TTC549 (cell line): ENCODE results near the gene GRID1.

Experiments
- FAIRE-seq: peaks from 2 replicates; lab custom pipeline; 2012; peaks lifted over from hg19 to GRCh38; lab: Jason Lieb, UNC

The GRID1 gene

GRCh38 chr10:86164174-86164774 lies 202.3 kb downstream of the GRID1 start:
- no peak for FAIRE-seq

GRCh38 chr10:86163522-86164173 lies 202.9 kb downstream of the GRID1 start:
- FAIRE-seq, result no peak

DNA sequence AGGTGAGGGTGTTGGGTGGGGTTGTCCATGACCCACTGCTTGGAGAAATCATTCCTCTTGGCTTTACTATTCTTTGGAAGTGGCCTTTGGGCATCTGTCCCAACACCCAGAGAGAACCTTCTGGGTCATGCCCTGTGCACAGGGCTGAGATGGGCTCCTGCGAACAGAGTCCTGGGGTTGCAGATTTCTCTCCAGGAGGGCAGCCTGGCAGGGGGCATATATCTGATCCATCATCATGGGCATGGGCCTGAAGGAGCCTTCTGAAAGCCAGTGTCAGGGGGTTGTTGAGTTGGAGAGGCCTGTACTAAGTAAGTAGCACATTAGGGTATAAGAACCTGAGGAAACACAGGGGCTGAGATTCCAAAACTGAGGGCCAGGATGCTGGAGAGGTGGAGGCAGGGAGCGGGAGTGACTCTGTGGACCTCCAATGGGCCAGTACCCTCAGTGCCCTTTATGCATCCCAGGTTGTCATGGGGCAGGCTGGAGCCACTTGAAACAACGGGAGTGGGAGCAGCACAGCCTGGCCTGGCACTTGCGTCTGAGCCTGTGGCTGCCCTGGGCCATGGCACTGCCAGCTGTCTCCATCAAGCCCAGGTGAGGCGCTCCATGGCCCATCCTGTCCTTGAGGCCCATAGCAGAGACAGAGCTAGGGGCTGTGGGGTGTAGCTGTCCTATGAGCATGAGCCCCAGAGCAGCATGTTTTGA lies 203.7 kb downstream of the GRID1 start:
- FAIRE-seq, result no peak

DNA sequence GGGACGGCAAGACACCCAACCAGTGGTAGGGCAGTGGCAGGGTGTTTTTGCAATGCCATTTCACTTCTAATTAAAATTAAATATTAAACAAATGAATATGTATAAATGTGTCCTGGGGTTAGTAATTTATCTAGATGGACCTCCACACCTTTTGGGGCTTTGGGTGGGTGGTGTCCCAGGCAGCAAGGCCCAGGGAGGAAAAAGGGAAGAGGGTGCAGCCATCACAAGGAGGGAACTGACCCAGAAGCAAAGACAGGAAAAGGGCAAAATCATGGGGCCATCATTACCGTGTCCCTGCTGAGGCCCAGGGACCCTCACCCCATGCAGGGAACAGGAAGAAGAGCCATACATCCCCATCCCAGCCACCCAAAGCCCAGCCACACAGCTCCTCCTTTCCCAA lies 204.6 kb downstream of the GRID1 start:
- FAIRE-seq, result no peak

DNA sequence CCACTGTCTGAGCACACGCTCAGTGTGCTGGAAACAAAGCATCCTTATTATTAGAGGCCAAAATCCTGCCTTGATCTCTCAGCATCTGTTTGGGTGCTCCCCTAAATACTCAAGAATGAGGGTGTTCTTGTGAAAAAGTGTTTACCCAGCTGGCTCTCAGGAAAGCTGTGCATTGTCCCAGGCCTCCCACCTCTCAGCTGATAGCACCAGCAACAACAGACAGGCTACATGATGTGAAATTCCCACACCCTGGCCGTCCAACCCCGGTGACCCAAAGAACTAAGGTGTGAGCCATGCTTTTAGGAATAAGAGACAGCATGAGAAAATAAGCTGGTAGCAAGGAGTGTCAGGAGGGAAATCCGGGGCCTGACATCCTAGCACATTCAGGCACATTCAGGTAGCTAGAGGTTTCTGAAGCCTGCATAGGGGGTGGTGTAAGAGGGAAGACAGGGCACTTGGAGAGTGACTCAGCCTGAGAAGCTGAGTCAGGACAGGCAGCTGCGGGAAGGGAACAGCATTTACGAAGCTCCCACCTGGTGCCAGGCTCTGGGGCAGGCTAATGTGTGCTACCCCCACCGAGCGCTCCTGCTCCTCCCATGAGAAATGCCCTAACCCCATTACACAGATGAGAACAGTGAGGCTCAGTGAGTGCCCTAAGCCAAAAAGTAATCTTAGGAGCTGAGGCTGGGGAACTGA lies 205.6 kb downstream of the GRID1 start:
- no peak for FAIRE-seq

GRCh38 chr10:86159797-86160196 lies 206.8 kb downstream of the GRID1 start:
- no peak for FAIRE-seq

DNA sequence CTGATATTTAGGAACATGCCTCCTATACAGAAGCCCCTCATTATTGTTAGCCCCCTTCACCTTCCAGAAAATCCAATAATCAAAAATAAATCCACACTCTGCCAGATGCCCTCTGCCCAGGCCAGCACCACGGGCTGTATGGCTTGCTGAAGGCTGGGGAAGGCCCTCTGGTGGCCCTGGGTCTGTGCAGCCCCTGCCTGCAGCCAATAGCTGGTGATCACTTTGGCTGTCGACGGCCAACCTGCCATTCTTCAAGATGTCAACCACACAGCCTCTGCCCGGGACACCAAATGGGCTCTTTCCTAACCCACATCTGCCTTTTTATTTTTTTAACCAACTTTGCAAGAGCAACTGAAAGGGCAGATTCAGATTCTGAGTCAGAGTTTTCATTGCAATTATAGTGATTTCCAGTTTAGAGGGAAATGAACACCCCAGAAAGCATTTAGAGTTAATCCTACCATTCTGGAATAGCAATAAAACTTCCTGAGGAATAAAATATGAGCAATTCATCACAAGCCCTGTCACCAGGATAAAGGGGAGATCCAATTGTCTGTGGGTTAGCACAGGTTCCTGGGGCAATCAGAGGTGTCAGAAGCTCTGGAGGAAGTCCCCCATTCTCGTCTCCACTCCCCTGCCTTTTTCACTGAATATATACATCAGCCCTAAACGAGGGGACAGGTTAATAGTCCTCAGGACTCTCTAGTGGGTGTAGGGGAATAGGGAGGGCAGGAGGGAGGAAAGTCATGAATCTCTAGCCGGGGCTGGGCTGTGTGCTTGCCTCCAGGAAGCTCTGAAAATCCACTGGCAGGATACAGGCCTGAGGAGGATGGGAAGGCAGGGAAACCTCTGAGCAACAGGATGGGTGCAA lies 211.3 kb downstream of the GRID1 start:
- no peak for FAIRE-seq

- no peak for FAIRE-seq
These were observed 212.8 kb downstream of the GRID1 start for GRCh38 chr10:86153751-86154150.

GRCh38 chr10:86152911-86153310 lies 213.7 kb downstream of the GRID1 start:
- FAIRE-seq, result no peak

- no peak for FAIRE-seq
These were observed 214.2 kb downstream of the GRID1 start for GRCh38 chr10:86152354-86152753.

- no peak for FAIRE-seq
These were observed 215.0 kb downstream of the GRID1 start for GRCh38 chr10:86151613-86152012.

- FAIRE-seq, result no peak
These were observed 217.3 kb downstream of the GRID1 start for GRCh38 chr10:86149257-86149656.

DNA sequence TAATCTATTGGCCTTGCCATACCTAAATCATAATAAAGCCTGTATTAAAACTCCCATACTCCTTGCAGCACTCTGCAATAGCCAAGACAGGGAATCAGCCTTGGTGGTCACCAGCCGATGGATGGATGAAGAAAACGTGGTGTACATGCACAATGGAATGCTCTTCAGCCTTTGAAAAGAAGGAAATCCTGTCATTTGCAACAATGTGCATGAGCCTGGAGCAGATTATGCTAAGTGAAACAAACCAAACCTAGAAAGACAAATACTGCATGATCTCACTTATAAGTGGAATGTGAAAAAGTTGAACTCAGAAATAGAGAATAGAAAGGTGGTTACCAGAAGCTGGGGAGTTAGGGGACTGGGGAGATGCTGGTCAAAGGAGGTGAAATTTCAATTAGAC lies 218.5 kb downstream of the GRID1 start:
- no peak for FAIRE-seq

DNA sequence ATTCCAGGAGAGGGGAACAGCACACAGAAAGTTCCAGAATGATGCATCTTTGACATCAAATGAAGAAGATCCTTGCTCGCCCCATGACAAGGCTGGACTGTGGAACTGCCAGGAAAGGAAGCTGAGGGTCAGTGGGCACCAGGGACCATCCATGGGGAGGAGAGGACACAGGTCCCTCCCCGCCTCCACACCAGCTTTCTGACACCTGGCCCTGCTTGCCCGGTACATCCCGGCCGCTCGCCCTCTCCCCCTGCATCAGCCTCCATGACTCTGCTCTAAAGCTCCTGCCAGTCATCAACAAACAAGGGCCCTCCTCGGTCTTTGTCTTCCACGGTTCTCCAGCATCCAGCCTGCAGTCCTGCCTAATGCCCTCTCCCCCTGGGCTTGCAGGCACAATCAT lies 222.3 kb downstream of the GRID1 start:
- no peak for FAIRE-seq

DNA sequence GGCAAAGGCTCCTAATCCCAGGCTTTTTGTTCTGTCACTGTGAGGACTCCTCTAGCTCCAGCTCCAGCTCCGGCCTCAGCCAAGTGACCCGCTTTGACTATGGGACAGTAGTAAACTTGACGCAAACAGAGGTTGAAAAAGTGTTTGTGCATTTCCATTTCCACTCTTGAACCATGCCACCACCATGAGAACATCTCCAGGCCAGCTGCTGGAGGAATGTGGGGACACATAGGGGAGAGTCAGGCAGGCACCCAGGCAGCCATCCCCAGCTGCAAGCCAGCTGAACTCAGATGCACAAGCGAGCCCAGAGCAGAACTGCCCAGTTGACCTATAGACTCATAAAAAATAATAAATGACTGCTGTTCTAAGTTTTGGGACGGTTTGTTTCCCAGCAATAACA lies 224.7 kb downstream of the GRID1 start:
- FAIRE-seq, result no peak

DNA sequence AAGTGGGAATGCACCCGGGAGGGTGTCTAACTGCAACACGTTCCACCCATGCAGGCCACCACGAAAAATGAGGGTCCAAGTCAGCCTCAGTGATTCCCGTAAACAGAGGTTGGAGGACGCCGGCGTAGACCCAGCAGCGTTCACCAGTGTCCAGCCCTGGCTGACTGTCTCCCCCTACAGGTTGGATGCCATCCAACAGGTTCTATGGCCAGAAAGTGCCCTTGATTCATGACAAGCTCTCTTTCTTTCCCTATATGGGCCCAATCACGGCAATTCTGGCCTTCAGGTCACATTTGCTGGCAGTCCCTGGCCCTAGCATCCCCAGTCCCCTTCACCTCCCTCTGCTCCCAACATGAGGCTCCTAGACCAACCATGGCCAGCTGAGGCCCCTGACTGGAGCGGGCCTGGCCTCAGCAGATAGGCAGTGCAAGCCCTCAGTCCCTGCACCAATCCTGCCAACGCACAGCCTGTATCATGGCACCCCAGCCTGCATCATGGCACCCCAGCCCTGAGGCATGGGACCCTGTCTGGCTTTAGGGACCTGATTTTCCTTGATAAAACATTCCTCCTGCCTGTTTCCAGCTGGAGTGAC lies 227.4 kb downstream of the GRID1 start:
- FAIRE-seq, result no peak

GRCh38 chr10:86138551-86139065 lies 228.0 kb downstream of the GRID1 start:
- no peak for FAIRE-seq

DNA sequence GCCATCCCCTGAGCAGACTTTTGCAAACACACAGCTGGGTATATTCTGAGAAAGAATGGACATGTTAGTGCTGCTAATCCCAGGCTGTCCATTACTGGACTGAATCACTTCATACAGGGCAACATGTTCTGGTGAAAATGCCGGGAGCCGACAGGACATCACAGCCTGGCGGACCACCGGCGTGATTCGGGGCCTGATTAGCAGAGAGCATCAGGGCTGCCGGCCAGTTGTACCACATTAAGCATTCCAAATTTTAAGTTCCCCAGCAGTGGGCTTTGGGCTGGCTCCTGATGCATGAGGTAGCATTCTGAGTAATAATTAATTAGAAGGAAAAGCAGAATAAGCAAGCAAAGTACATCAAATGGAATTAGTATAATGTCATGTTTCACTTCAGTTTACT lies 229.0 kb downstream of the GRID1 start:
- no peak for FAIRE-seq

GRCh38 chr10:86136934-86137333 lies 229.7 kb downstream of the GRID1 start:
- FAIRE-seq, result no peak

DNA sequence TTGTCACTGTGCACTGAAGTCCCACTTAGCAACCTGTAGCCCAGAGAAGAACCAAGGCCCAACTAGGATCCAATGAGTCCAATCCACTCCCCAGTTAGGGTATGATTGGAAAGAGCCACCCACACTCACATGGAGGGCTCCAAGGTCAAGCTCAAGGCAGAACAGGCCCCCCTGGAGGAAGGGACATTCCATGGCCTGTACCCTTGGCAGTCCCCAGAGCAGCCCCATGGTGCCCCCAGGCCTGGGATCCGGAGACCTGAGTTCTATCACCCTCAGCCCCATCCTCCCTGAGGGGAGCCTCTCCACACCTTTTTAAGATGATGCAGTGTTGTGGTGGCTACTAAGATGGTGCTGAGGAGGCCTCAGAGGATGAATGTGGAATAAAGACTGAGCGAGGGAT lies 231.4 kb downstream of the GRID1 start:
- no peak for FAIRE-seq

DNA sequence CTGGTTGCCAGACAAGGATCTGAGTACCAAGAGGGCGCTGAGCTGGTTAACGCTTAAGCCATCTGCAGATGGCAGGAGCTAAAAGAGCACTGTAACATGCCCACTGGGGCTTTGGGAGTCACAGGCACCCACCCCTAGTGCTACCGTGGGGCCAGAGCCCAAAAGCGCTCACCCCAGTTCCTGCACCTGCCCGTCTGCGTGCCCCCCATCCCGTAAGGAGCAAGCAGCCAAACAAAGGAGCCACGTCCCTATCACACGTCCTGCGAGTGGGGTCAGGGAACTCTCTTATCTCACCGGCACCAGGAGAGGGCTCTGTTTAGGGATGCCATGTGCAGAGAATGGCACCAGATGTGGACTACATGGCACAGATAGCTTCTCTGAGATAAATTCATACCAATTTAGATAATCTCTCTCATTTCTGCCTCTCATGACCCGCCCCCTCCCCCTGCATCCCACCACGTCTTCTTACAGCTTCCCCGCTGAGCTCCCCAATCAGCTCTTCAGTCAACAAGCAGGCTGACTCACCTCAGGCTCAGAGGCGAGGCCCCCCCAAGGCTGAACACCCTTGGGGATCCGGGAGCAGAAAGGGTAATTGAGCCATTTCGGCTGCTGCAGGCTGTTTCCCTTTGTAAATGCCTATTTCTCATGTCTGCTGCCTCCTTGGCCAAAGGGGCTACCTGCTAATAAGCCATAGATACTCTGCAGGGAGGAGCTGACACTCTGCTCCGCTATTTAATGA lies 235.7 kb downstream of the GRID1 start:
- no peak for FAIRE-seq
